HG02623 (cell line): ENCODE measurements around the gene ATP6V0B.

Experiments
- ATAC-seq: cut with Tn5 transposase; IDR thresholded peaks from one replicate; pipeline ENCODE4 v1.9.1; 2021; ENCODE audit warnings: moderate library complexity; ENCODE audit not compliant: unreplicated experiment

Gene ATP6V0B

GRCh38 chr1:44024903-44025525, 50.3 kb downstream of the ATP6V0B start:
- no peak for ATAC-seq

- ATAC-seq: no peak
These were observed 51.1 kb downstream of the ATP6V0B start for GRCh38 chr1:44025816-44026215.

- ATAC-seq: no peak
These were observed 52.6 kb downstream of the ATP6V0B start for GRCh38 chr1:44027320-44027719.
